ENCODE data around the gene SMC1A.

GRCh38 chrX:53449632-53450031, 27.2 kb upstream of the SMC1A start:
- TF ChIP-seq, protein P1, sequence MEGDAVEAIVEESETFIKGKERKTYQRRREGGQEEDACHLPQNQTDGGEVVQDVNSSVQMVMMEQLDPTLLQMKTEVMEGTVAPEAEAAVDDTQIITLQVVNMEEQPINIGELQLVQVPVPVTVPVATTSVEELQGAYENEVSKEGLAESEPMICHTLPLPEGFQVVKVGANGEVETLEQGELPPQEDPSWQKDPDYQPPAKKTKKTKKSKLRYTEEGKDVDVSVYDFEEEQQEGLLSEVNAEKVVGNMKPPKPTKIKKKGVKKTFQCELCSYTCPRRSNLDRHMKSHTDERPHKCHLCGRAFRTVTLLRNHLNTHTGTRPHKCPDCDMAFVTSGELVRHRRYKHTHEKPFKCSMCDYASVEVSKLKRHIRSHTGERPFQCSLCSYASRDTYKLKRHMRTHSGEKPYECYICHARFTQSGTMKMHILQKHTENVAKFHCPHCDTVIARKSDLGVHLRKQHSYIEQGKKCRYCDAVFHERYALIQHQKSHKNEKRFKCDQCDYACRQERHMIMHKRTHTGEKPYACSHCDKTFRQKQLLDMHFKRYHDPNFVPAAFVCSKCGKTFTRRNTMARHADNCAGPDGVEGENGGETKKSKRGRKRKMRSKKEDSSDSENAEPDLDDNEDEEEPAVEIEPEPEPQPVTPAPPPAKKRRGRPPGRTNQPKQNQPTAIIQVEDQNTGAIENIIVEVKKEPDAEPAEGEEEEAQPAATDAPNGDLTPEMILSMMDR (IDR thresholded peaks at IDR 0.05), result no peak
- no peak for TF ChIP-seq POLR2A (IDR thresholded peaks at IDR 0.05)

Data from lower leg skin (tissue), 3 donors.